Amygdala (tissue), 56 donors: Measurements from ENCODE around the gene RHOC.

Experiments used
- DNase-seq, 56 donors: peaks; one replicate each; lab custom pipeline; 2025; lab: John Stamatoyannopoulos, UW

The RHOC gene

DNA sequence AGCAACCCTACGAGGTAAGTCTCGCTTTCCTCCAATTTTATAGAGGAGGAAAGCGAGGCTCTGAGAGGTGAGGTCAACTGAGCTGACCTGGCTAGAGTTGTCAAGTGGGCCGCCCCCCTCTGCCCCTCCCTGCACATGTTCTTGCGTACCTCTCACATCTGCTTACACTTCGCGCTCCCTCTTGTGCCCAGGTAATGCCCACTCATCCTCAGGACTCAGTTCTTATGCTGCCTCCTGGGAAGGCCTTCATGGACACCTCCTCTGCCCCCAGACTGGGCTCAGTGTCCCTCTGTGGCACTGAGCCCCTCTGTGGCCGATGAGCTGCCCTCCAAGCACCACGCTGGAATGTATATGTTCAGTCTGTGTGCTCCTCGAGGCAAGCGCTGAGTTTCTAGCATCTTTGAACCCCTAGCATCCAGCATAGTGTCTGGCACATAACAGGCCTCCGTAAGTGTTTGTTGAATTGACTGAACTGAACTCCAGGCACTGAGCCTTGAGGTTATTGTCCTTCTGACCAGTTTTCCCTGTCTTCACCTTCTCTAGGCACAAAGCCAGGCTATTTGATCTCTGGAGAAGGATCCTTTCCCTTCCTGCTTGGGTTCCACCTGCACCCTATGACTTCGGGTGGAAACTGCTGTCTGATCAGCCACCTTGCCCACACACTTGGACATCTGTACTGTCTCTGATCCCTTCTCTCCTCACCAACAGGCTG, 19.0 kb downstream of the RHOC start:
- DNase-seq, result no peak

DNA sequence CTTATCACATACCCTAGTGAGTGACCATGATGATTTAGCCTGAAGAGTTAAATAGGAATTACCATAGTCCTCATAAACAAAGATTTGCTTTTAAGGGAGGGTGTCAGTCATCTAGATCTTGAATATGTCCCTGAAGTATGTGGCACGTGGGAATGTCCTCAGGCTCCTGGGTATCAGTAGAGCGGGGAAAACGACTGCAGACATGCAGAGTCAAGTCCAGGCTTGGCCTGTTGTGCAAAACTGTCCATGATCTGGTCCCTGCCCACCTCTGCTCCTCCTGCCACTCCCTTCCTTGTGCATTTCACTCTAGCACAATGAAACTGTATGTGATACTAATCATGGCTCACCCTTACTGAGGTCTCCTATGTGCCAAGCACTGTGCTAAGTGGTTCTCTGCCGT, 19.6 kb downstream of the RHOC start:
- DNase-seq, result no peak

DNA sequence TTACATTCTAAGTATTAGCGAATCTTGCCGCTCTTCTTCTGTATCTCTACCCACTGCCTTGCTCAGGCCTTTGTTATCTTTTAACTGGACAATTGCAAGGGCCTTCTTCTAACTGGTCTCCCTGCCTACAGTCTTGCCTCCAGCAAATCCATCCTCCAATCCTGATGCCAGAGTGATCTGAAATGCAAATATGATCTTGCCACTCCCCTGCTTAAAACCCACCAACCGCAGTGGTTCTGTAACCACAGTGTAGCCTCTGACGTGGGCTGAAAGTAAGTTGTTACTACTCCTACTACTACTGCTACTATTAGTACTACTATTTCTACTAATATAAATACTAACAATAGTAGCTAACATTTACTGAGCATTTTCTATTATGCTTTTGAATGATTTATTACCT, 20.1 kb downstream of the RHOC start:
- DNase-seq, result no peak

DNA sequence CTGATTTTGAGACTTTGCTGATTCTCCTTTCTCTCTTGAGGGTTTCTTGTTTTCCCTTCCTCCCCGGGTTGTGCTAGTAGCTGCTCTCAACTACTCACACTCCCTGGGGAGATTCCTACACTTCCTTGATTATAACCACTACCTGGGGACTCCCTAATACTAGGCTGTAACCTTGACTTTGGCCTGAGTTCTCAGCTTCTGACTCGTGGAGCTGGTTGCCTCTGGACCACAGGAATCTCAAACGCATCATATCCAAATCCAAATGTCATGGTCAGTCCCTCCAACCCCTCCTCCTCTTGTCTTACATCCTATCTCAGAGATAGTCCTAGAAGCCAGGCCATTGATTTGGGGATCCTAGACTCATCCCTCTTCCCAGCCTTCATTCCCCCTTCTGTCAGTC, 20.5 kb downstream of the RHOC start:
- no peak for DNase-seq

DNA sequence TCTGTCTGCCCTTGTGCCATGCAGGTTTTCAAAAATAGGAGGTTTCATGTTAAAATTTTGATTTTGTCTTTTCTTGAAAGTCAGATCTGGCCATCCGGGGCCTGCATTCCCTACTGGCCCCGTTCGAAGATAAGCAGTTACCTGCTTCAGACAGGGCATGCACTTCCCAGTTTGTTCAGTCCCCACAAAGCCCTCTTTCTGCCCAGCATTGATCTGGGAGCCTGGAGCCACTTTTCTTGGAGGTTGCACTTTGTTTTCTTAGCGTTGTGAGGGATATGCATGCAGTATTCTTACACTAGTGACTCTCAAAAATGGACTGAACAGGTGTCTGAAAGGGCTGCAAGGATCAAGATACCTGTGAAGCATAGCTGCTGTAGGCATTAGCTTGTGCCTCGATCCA, 21.0 kb downstream of the RHOC start:
- no peak for DNase-seq

DNA sequence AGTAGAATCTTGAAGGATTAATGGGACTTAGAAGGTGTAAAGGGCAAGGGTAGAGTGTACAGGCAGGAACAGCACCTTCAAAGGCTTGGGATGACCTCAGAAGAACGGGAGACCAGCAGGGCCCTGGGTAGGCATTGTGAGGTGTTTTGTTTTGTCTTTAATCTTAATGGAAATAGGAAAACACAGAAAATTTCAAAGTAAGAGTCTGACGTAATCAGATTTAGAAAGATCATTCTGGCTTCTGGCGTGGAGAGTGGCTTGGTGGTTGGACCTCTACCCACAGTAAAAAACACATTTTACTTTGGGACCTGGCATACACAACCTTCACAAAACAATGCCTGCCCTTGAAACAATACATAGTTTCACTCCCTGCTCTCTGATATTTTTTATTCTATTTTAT, 28.3 kb downstream of the RHOC start:
- no peak for DNase-seq

DNA sequence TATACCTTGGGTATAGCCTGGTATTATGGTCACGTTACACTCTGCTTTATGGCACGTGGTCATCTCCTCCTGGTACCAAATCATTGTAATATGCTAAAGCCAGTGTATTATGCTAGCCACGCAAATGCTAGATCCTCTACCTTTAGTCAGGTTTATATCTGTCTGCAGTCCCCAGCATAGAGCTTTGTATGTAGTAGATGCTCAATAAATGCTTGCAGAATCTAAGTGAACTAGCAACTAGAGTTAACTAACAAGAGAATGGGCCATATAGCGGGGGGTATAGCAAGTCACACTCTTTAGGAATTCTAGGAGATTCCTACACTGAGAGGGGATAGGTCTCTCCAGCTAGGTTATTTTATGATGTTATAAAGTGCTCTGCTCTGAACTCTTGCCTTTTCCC, 29.4 kb downstream of the RHOC start:
- DNase-seq, result no peak

DNA sequence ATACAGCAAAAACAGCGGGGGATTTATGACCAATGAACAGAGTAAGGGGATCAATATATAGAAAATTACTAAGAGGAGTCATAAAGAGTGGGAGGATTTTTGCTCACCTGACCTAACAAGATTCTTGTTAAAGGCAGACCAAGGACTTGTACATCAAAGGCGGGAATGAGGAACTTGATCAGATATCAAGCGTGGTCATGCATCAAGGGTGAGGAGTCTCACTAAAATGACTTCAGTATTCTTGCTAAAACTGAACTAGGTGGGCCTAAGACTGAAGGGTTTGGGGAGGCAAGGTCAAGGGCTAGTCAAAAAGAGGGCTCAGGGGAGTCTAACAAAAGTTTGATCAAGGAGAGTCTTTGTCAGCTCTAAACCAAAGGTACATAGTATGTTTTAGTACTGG, 30.4 kb downstream of the RHOC start:
- DNase-seq, result no peak

DNA sequence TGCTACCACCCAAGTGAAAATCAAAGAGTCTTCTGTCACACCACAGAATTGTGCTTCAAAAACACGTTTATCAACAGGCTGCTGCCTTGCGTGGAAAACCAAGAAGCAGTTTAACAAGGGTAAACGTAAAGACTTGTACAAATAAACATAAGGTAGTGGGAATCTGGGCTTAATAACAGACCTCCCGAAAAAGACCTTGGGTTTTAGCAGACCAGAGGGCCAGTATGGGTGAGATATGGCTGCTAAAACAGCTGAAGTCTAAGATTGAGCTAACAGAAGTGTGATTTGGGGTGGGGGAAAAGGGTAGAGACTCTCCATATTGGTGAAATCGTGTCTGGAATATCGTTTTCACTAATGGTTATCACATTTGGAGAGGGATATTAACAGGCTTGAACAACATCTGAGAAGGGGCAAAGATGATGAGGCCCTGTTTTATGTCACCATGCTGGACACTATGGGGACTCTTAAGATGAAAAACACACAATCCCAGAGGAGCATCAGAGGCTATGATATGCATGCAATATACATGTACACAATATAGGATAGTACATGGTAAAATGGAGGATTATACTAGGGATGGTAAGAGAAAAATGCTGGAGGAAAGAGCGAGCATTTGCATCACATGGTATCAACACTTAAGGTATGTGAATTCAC, 31.1 kb downstream of the RHOC start:
- DNase-seq, result no peak

DNA sequence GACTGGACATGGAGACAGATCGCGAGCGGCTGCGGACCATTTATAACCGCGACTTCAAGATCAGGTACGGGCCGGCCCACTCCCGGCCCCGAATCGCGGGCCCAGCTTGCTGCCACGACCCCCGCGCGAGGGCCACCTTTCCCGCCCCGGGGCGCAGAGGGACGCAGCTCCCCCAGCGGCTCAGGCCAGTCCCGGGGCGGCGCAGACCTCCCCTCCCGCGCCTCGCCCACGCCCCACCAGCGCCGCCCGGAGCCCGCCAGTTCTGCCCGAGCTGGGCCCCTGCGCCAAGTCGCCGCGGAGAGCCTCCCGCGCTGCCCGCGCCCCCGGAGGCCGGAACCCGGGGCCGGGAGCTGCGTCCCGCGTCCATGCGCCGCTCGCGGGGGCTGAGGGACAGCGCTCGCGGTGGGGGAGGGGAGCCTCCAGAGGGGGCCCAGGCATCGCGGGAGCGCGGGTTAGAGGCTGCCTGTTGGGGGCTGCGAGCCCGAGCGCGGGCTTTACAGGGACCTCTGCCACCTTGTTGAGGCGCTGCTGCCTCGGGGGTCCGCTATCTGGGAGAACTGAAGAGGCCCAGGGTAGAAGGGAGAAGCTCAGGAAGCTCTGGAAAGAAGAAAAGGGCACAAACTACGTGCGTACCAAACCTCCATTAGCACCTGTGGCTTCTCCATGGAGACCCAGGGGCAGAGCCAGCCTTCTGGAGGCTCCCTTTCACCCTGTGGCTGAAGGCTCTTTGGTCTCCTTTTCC, 31.8 kb downstream of the RHOC start:
- peak in 35 of 56 donors; percentile 29 to 79 (median 60) for DNase-seq

DNA sequence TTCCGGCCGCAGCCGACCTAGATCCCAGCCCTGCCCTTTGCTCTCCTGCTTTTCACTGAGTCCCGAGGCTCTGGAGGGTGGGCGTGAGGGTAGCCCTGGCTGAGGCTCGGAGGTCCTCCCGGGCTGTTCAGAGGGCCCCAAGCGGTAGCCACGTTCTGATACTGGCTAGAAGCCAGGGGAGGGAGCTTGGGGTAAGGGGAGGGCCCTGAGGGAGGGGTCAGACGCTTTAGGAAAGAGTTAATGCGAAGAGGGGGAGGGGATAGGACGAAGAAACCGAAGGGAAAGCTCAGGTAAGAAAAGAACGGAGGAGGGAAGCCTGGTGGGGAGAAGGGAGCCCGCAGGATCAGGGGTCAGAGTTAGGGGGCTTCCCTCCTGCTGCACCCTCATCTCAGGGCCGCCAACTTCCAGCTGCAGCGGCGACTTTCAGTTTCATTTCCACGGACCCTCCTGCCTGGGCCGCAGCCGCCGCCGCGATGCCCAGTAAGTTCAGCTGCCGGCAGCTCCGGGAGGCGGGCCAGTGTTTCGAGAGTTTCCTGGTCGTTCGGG, 32.4 kb downstream of the RHOC start, which contains the start of gene MOV10:
TSS of gene MOV10 (plus strand) at position 220 of the 546 bp plus-strand sequence. CDS start at position 474, 254 bp downstream.
- DNase-seq, result peak in 34 of 56 donors; percentile 11 to 78 (median 58)

DNA sequence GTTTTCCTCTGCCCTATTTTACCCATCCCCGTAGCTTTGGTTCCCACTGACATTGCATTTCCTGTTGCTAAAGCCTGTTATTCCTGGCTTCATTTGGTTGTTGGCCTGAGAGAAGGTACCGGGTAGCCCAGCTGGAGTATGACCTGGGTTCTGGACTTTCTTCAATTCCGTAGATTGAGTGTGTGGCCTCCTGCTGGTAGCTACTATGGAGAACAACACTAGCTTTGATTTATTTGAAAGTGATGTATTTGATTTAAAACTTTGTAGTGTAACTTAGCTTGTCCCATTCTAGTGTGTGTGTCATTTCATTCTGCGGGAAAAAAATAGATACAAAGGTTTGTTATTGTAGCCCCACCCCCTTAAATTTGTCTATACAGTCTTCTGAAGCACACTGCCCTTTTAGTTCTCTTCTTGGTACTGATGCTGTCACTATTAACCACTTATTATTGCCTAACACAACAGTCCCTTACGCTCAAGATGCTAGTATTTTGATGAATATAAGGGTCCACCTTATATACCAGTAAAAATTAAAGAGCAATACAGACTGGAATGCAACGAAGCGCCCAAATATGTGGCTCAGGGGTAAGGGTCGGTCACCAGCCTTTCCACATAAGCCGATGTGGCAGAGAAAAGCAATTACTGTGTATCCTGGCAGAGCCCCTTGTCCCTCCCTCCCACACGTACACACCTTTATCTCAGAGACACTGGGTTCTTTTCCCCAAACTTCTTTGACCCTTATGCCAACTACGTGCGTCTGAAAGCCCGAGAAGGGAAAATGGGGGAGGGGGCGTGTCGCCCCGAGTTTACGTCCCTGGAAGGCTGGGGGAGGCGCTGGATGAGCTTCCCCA, 33.1 kb downstream of the RHOC start:
- DNase-seq, result peak in 10 of 56 donors; percentile 1 to 61 (median 14)

DNA sequence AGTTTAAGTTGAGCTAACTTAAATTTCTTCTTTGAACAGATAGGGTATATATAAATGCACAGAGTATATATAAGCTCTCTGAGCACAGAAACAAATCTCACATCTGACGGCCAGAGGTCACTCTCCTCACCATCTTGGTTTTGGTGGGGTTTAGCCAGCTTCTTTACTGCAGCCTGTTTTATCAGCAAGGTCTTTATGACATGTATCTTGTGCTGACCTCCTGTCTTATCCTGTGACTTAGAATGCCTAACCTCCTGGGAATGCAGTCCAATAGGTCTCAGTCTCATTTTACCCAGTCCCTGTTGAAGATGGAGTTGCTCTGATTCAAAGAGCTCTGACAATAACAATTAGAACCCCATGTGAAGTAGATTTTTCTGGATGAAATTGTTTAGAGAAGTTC, 34.1 kb downstream of the RHOC start:
- no peak for DNase-seq

DNA sequence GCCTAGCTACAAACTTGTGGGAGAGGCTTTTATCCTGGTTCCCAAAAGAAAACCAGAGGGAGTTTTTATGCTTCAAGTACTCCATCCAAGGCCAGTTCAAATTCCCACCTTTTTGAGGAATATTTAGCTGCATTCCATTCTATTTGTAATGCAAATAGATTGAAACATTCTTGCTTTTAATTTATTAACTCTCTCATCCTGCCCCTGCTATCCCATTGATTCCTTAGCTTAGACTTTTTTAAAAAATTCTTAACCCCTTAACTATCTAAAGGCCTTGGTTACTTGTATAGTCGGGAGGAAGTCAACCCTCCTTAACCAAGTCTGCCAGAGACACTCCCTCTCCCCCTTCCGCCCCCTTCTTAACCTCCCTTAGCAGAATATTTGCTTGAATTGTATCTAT, 34.9 kb downstream of the RHOC start:
- no peak for DNase-seq

DNA sequence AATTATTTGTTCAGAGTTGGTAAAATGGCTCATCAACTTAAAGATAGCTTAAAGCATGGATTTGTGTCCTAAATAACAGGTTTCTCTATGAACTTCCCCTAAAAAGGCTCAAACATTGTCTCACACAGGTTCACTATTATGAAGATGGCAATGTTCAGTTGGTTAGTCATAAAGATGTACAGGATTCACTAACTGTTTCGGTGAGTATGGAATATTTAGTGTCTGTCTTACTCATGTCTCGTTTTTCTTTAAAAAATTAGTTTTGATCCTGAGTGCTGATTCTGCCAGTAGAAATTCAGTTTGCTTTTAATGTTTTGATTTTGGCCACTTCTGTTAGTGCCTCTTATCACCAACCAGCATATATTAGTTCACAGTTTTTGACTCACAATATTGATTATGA, 40.0 kb downstream of the RHOC start:
- no peak for DNase-seq

DNA sequence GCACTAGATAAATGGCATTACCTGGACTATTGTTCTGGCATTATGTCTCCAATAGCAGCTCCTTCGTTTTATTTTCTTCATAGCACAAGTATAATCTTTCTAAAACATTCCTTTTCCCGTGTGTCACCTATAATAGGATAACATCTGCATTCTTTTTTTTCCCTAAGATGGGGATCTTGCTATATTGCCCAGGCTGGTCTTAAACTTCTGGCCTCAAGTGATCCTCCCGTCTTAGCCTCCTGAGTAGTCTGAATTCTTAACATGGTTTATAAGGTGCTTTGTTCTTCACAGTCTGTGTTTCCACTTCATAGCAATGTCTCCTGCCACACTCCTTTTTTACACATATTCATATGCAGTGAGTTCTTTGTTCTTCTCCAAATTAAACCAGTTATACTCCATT, 41.1 kb downstream of the RHOC start:
- no peak for DNase-seq

DNA sequence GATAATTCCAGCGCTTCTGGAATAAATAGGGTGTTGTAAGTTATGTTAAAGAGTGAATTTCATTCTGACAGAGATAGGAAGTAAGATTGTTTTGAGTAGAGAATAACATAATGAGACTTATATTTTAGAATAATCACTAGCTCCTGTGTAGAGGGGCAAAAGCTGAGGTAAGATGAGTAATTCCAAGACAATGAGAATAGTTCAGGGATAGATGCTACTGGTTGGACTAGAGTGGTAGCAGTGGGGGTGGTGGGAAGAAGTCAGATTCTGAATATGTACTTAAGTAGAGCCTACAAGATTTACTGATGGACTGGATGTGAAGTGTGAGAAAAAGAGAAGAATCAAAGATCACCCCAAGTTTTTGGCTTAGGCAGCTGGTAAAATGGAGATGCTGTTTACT, 55.7 kb downstream of the RHOC start:
- no peak for DNase-seq
